Stomach smooth muscle (tissue), 2 donors: ENCODE measurements around the gene KLF5.

Experiments
- H3K27ac ChIP-seq: one replicate; pipeline ENCODE4 v1.7.0; 2013; ENCODE audit warnings: mild to moderate bottlenecking, low read length, inconsistent platforms
- H3K27me3 ChIP-seq, 2 donors: one replicate each; pipeline ENCODE4 v1.7.0; 2013; ENCODE audit warnings: low read length in 2 of 2; ENCODE audit not compliant: insufficient read depth in 2 of 2, control insufficient read depth in 1 of 2
- H3K36me3 ChIP-seq, 2 donors: one replicate each; pipeline ENCODE4 v1.7.0; 2013; ENCODE audit warnings: low read length in 2 of 2; ENCODE audit not compliant: control insufficient read depth in 2 of 2, insufficient read depth in 2 of 2
- H3K4me1 ChIP-seq: one replicate; pipeline ENCODE4 v1.7.0; 2013; ENCODE audit warnings: low read length; ENCODE audit not compliant: control insufficient read depth, insufficient read depth
- H3K4me3 ChIP-seq, 2 donors: one replicate each; pipeline ENCODE4 v1.7.0; 2013; ENCODE audit warnings: low read length in 2 of 2
- H3K9ac ChIP-seq, 2 donors: one replicate each; pipeline ENCODE4 v1.7.0; 2013; ENCODE audit warnings: low read length in 2 of 2, mild to moderate bottlenecking in 1 of 2
- H3K9me3 ChIP-seq, 2 donors: one replicate each; pipeline ENCODE4 v1.7.0; 2013; ENCODE audit warnings: low read length in 2 of 2; ENCODE audit not compliant: control insufficient read depth in 2 of 2
- donor health status: healthy.
- donor health status: Pancreatic carcinoma.

Gene KLF5

GRCh38 chr13:73106513-73107178 is 47.8 kb downstream of the KLF5 start:
- Histone ChIP-seq H3K9me3 (no peaks in the 10 kb centered on the region), H3K9ac (no peak overlapping the region), H3K4me3 (no peak overlapping the region), H3K27ac (no peak overlapping the region), H3K4me1 (no peaks in the 10 kb centered on the region), H3K27me3 (peaks cover 2 to 5% of the 10 kb centered on the region in 2 donors), H3K36me3 (no peaks in the 10 kb centered on the region)

GRCh38 chr13:73107481-73107880 is 48.7 kb downstream of the KLF5 start:
- Histone ChIP-seq H3K36me3 (no peaks in the 10 kb centered on the region), H3K27ac (no peak overlapping the region), H3K4me3 (no peak overlapping the region)

GRCh38 chr13:73107970-73108369 is 49.2 kb downstream of the KLF5 start:
- H3K4me1 ChIP-seq, result no peaks in the 10 kb centered on the region
- no peaks in the 10 kb centered on the region for H3K9me3 ChIP-seq
- no peak overlapping the region for H3K4me3 ChIP-seq
- no peaks in the 10 kb centered on the region for H3K36me3 ChIP-seq
- no peak overlapping the region for H3K27ac ChIP-seq
- H3K27me3 ChIP-seq, result peaks cover 2 to 5% of the 10 kb centered on the region in 2 donors
- H3K9ac ChIP-seq, result no peak overlapping the region

More at GRCh38 chr13:73107481-73107880, 48.7 kb downstream of the KLF5 start:
- H3K27me3 ChIP-seq, result peaks cover 2 to 5% of the 10 kb centered on the region in 2 donors
- H3K9ac ChIP-seq, result no peak overlapping the region
- no peaks in the 10 kb centered on the region for H3K9me3 ChIP-seq
- H3K4me1 ChIP-seq, result no peaks in the 10 kb centered on the region

- Histone ChIP-seq H3K27me3 (peaks cover 2 to 5% of the 10 kb centered on the region in 2 donors), H3K4me3 (no peak overlapping the region), H3K9ac (no peak overlapping the region), H3K27ac (no peak overlapping the region), H3K36me3 (no peaks in the 10 kb centered on the region), H3K4me1 (no peaks in the 10 kb centered on the region), H3K9me3 (no peaks in the 10 kb centered on the region)
These were observed 50.6 kb downstream of the KLF5 start for GRCh38 chr13:73109288-73109899.

GRCh38 chr13:73109969-73110368 is 51.2 kb downstream of the KLF5 start:
- Histone ChIP-seq H3K9ac (no peak overlapping the region), H3K4me1 (no peaks in the 10 kb centered on the region), H3K36me3 (no peaks in the 10 kb centered on the region), H3K27ac (no peak overlapping the region), H3K4me3 (no peak overlapping the region), H3K9me3 (no peaks in the 10 kb centered on the region), H3K27me3 (peaks cover 2 to 5% of the 10 kb centered on the region in 2 donors)

- Histone ChIP-seq H3K4me1 (no peaks in the 10 kb centered on the region), H3K27ac (no peak overlapping the region), H3K9me3 (no peaks in the 10 kb centered on the region)
These were observed 52.0 kb downstream of the KLF5 start for GRCh38 chr13:73110814-73111213.

GRCh38 chr13:73111331-73111730 is 52.5 kb downstream of the KLF5 start:
- Histone ChIP-seq H3K27ac (no peak overlapping the region), H3K36me3 (no peaks in the 10 kb centered on the region), H3K27me3 (peaks cover 2 to 5% of the 10 kb centered on the region in 2 donors), H3K4me1 (no peaks in the 10 kb centered on the region), H3K4me3 (no peak overlapping the region), H3K9ac (no peak overlapping the region), H3K9me3 (no peaks in the 10 kb centered on the region)

More at GRCh38 chr13:73110814-73111213, 52.0 kb downstream of the KLF5 start:
- Histone ChIP-seq H3K27me3 (peaks cover 2 to 5% of the 10 kb centered on the region in 2 donors), H3K9ac (no peak overlapping the region), H3K4me3 (no peak overlapping the region), H3K36me3 (no peaks in the 10 kb centered on the region)

GRCh38 chr13:73119612-73120011 is 60.8 kb downstream of the KLF5 start:
- H3K4me3 ChIP-seq, result no peak overlapping the region
- H3K4me1 ChIP-seq, result no peaks in the 10 kb centered on the region
- H3K36me3 ChIP-seq, result no peaks in the 10 kb centered on the region
- H3K27ac ChIP-seq, result no peak overlapping the region
- H3K9me3 ChIP-seq, result no peaks in the 10 kb centered on the region
- H3K27me3 ChIP-seq, result no peaks in the 10 kb centered on the region
- no peak overlapping the region for H3K9ac ChIP-seq
